ENCODE data around the gene TJP2. TPM values are rescaled to one million over a fixed set of nuclear protein-coding genes. Genes with fewer than 3 reads are reported as not detected.

The TJP2 gene
- total RNA-seq, 2 experiments from 2014 or later, result 6.3 to 8.0 TPM

- no peaks in the 10 kb centered on the region for H3K9me3 Mint-ChIP-seq
- ChIA-PET CTCF (no interaction called here), POLR2A (no interaction called here)
- no peak overlapping the region for H3K4me3 Mint-ChIP-seq
- peaks cover 16% of the 10 kb centered on the region for H3K36me3 Mint-ChIP-seq (ENCODE audit: low read depth)
- no peak overlapping the region for H3K27ac ChIP-seq (ENCODE audit: low read depth in 1 of 2, low read length in 2 of 2)
- H3K27ac Mint-ChIP-seq, result no peak overlapping the region
- intact Hi-C loops (cut with DNase I, micrococcal nuclease), result no loop called here
- H3K4me1 ChIP-seq (ENCODE audit: insufficient read depth, low read length), result no peaks in the 10 kb centered on the region
- H3K36me3 ChIP-seq (ENCODE audit: insufficient read depth, low read length), result no peaks in the 10 kb centered on the region
- ATAC-seq (ENCODE audit: poor library complexity) (no peak), DNase-seq (no peak)
- no peaks in the 10 kb centered on the region for H3K27me3 ChIP-seq (ENCODE audit: control insufficient read depth in 1 of 2, insufficient read depth in 2 of 2, low read length in 2 of 2)
- no peak for TF ChIP-seq CTCF (IDR thresholded peaks at IDR 0.05)
- H3K4me3 ChIP-seq (ENCODE audit: low read length), result no peak overlapping the region
- H3K4me1 Mint-ChIP-seq (ENCODE audit: low read depth), result no peaks in the 10 kb centered on the region
- H3K9me3 ChIP-seq (ENCODE audit: control insufficient read depth in 1 of 2, insufficient read depth in 1 of 2, low read length in 2 of 2), result no peaks in the 10 kb centered on the region
- H3K27me3 Mint-ChIP-seq, result no peaks in the 10 kb centered on the region
Observed at GRCh38 chr9:69215774-69216485, 41.9 kb downstream of the TJP2 start.

- CTCF ChIA-PET, result no interaction called here
- POLR2A ChIA-PET, result no interaction called here
- TF ChIP-seq CTCF (IDR thresholded peaks at IDR 0.05), result no peak
Observed at GRCh38 chr9:69218166-69218565, 44.1 kb downstream of the TJP2 start.

DNA sequence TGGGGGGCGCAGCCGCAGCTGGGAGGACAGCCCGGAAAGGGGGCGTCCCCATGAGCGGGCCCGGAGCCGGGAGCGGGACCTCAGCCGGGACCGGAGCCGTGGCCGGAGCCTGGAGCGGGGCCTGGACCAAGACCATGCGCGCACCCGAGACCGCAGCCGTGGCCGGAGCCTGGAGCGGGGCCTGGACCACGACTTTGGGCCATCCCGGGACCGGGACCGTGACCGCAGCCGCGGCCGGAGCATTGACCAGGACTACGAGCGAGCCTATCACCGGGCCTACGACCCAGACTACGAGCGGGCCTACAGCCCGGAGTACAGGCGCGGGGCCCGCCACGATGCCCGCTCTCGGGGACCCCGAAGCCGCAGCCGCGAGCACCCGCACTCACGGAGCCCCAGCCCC is 47.0 kb downstream of the TJP2 start:
- intact Hi-C loops (cut with DNase I, micrococcal nuclease), result no loop called here
- Histone ChIP-seq H3K27me3 (ENCODE audit: control insufficient read depth in 1 of 2, insufficient read depth in 2 of 2, low read length in 2 of 2) (no peaks in the 10 kb centered on the region), H3K4me1 (ENCODE audit: insufficient read depth, low read length) (no peaks in the 10 kb centered on the region), H3K4me3 (ENCODE audit: low read length) (no peak overlapping the region), H3K27ac (ENCODE audit: low read depth in 1 of 2, low read length in 2 of 2) (no peak overlapping the region), H3K36me3 (ENCODE audit: insufficient read depth, low read length) (no peaks in the 10 kb centered on the region), H3K9me3 (ENCODE audit: control insufficient read depth in 1 of 2, insufficient read depth in 1 of 2, low read length in 2 of 2) (no peaks in the 10 kb centered on the region)
- peak in 2 of 14 experiments; percentile 1 to 14 for DNase-seq
- CTCF ChIA-PET, result no interaction called here
- no peak for ATAC-seq (ENCODE audit: poor library complexity)
- H3K4me1 Mint-ChIP-seq (ENCODE audit: low read depth), result no peaks in the 10 kb centered on the region
- H3K27ac Mint-ChIP-seq, result no peak overlapping the region
- H3K27me3 Mint-ChIP-seq, result no peaks in the 10 kb centered on the region
- POLR2A ChIA-PET, result no interaction called here
- H3K4me3 Mint-ChIP-seq, result no peak overlapping the region
- TF ChIP-seq CTCF (IDR thresholded peaks at IDR 0.05), result no peak
- H3K9me3 Mint-ChIP-seq, result no peaks in the 10 kb centered on the region
- H3K36me3 Mint-ChIP-seq (ENCODE audit: low read depth), result peaks cover 26% of the 10 kb centered on the region

More at GRCh38 chr9:69218166-69218565, 44.1 kb downstream of the TJP2 start:
- Mint-ChIP-seq H3K9me3 (no peaks in the 10 kb centered on the region), H3K4me3 (no peak overlapping the region), H3K27me3 (no peaks in the 10 kb centered on the region), H3K27ac (no peak overlapping the region), H3K4me1 (ENCODE audit: low read depth) (no peaks in the 10 kb centered on the region), H3K36me3 (ENCODE audit: low read depth) (peaks cover 16% of the 10 kb centered on the region)
- intact Hi-C loops (cut with DNase I, micrococcal nuclease), result no loop called here
- Histone ChIP-seq H3K9me3 (ENCODE audit: control insufficient read depth in 1 of 2, insufficient read depth in 1 of 2, low read length in 2 of 2) (no peaks in the 10 kb centered on the region), H3K27ac (ENCODE audit: low read depth in 1 of 2, low read length in 2 of 2) (no peak overlapping the region), H3K4me1 (ENCODE audit: insufficient read depth, low read length) (no peaks in the 10 kb centered on the region), H3K27me3 (ENCODE audit: control insufficient read depth in 1 of 2, insufficient read depth in 2 of 2, low read length in 2 of 2) (no peaks in the 10 kb centered on the region), H3K36me3 (ENCODE audit: insufficient read depth, low read length) (no peaks in the 10 kb centered on the region), H3K4me3 (ENCODE audit: low read length) (no peak overlapping the region)
- DNase-seq, result no peak
- no peak for ATAC-seq (ENCODE audit: poor library complexity)
